Choroid plexus epithelial cell (primary cell): ENCODE data around the gene ZIM2.
A peak's percentile ranks its signal among the peaks of the same experiment; 100 is the strongest.

Experiments used
- DNase-seq: peaks from one replicate; pipeline ENCODE4 v3.0.0-alpha.2; 2010; ENCODE audit warnings: low read depth
- H3K4me3 ChIP-seq: 2 replicates; pipeline ENCODE4 v1.5.1; 2011; ENCODE audit warnings: low read depth, mild to moderate bottlenecking, control low read depth, low read length, moderate library complexity
- TF ChIP-seq, protein P1 (sequence below): conservative IDR thresholded peaks from 2 replicates; pipeline ENCODE4 v1.5.1; 2011; ENCODE audit warnings: low read depth, mild to moderate bottlenecking, control low read depth, inconsistent platforms, low read length, moderate library complexity

Gene ZIM2

DNA sequence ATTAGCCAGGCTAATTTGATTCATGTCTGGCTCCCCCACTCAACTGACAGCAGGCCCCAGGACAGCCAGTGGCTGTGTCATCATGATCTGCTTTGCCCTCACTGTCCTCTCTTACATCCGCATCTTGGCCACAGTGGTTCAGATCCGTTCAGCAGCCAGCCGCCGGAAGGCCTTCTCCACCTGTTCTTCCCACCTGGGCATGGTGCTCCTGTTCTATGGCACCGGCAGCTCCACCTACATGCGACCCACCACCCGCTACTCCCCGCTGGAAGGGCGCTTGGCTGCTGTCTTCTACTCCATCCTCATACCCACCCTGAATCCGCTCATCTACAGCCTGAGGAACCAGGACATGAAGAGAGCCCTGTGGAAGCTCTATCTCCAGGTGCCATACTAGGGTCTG is 79.7 kb downstream of the ZIM2 start:
- DNase-seq, result no peak
- TF ChIP-seq, protein P1, sequence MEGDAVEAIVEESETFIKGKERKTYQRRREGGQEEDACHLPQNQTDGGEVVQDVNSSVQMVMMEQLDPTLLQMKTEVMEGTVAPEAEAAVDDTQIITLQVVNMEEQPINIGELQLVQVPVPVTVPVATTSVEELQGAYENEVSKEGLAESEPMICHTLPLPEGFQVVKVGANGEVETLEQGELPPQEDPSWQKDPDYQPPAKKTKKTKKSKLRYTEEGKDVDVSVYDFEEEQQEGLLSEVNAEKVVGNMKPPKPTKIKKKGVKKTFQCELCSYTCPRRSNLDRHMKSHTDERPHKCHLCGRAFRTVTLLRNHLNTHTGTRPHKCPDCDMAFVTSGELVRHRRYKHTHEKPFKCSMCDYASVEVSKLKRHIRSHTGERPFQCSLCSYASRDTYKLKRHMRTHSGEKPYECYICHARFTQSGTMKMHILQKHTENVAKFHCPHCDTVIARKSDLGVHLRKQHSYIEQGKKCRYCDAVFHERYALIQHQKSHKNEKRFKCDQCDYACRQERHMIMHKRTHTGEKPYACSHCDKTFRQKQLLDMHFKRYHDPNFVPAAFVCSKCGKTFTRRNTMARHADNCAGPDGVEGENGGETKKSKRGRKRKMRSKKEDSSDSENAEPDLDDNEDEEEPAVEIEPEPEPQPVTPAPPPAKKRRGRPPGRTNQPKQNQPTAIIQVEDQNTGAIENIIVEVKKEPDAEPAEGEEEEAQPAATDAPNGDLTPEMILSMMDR, result no peak
- H3K4me3 ChIP-seq, result no peak overlapping the region

DNA sequence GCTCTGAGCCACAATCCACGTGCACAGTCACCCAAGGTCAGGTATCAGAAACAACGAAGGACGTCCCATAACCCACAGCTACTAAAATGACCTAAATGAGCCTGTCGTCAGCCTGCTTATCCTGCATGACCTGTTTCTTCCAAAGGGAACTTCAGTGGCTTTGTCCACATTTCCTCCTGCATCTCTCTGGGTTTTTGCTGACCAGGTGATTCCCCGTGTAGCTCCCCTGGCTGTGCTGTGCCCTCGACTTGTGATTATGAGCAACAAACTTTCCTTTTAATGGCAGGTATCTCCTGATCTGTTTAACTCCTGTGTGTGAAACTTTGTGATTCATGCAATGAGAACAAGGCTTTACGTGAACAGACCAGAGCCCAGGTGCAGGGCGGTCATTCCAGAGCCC is 81.0 kb downstream of the ZIM2 start:
- no peak overlapping the region for H3K4me3 ChIP-seq
- TF ChIP-seq, protein P1, result no peak
- DNase-seq, result no peak

DNA sequence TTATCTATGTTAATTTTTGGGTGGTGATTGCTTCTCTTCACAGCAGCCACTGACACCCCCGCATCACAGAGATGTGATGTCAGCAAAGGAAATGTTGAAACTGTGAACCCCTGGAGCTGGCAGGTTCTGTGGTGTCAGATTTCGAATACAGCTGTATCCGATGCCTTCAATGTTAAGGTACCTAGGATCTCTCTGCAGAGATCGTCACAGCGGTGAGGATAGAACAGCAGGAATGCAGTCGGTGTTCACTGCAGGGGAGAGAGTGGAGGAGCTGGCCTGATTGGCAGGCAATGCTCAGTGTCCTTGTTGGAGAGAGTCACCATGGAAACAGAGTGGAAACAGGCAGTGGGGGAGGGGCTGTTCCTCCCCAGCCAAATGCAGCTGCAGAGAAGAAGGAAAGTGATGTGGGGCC is 89.4 kb downstream of the ZIM2 start:
- no peak for DNase-seq
- TF ChIP-seq, protein P1, result no peak
- H3K4me3 ChIP-seq, result no peak overlapping the region

DNA sequence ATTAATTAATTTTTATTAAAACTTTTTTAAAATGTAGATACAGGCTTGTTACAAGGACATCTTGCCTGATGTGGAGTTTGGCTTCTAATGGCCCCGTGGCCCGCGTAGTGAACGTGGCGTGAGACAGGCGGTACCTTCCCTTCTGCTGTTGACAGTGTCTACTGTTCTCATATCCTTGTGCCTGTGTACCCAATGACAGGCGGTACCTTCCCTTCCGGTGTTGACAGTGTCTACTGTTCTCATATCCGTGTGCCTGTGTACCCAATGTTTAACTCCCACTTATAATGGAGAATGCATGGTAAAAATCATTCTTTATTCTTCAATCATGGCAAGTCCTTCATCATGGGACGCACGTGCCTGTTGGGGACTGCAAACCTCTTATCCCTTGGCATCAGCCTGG is 89.9 kb downstream of the ZIM2 start:
- no peak for DNase-seq
- no peak overlapping the region for H3K4me3 ChIP-seq
- TF ChIP-seq, protein P1, result no peak

DNA sequence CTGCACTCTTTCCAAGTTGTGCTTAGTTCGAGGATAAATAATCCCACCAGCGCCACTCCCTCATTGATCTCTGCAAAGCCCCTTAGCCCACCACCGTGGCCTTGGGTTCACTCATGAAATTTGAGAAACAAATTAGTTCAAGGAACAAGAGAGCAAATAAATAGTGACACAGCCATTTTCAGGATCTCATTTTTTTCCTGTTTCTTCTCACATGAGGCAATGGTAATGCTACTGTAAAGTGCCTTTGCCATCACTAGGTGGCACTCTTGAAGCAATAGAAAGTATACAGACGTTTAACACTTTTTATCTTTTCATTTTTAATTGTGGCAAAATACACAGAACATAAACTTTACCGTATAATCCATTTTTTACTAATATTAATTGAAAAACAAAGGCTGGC is 92.1 kb downstream of the ZIM2 start:
- no peak overlapping the region for H3K4me3 ChIP-seq
- peak; percentile 18 for DNase-seq
- TF ChIP-seq, protein P1, result no peak

DNA sequence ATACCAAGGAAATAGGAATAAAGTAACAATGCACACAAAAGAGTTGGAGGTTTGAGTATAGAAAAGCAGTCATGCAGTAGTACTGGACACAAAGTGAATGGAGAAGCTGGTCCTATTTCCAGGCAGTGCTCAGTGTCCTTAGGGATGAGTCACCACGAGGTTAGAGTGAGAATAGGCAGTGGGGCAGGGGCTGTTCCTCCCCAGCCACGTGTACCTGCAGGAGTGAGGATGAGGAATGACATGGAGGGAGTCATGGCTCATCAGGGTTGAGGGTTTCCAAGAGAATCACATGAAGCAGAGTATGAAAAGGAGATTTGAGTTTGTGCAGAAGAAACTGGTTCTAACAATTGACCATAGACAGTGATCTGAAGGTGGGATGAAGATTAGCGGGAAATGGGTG is 94.2 kb downstream of the ZIM2 start:
- DNase-seq, result no peak
- H3K4me3 ChIP-seq, result no peak overlapping the region
- TF ChIP-seq, protein P1, result no peak

DNA sequence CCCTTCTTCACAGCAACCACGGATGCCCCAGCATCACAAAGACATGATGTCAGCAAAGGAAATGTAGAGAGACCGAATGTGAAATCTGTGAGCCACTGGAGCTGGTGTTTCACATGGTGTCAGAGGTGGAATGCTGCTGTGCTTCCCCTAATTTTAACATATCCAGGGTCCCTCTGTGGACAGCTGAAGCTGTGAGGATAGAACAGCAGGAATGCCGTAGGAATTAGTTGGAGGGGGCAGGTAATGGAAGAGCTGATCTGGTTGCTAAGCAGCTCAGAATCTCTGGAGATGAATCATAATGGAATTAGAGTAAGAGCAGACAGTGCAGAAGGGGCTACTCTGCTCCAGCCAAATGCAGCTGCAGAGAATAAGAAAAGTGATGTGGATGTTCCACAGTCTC is 100.0 kb downstream of the ZIM2 start:
- TF ChIP-seq, protein P1, result no peak
- no peak for DNase-seq
- no peak overlapping the region for H3K4me3 ChIP-seq
